Aorta (tissue), 5 donors: Measurements from ENCODE around the gene TTPAL. TPM values are rescaled to one million over a fixed set of nuclear protein-coding genes. Genes with fewer than 3 reads are reported as not detected.
"Not testable (repeated sequence)": the region's sequence is repeated elsewhere in the genome, so short reads cannot be mapped to it uniquely, and the experiment has no call there.

Experiments
- ATAC-seq: fragments of 200-7000 bp; cut with Tn5 transposase; one replicate; pipeline ENCODE4 v1.9.1; 2022; ENCODE audit warnings: moderate library complexity; ENCODE audit not compliant: low FRiP score
- DNase-seq, 2 donors: peaks; one replicate each; pipeline ENCODE4 v3.0.0-alpha.2; 2020
- H3K27ac ChIP-seq, 2 donors: one replicate each; pipeline ENCODE4 v1.5.1; 2013; ENCODE audit warnings: low read length in 2 of 2, mild to moderate bottlenecking in 2 of 2, moderate library complexity in 2 of 2, control low read depth in 1 of 2, inconsistent platforms in 1 of 2, low read depth in 1 of 2
- H3K27me3 ChIP-seq, 2 donors: one replicate each; pipeline ENCODE4 v1.6.1; 2013; ENCODE audit warnings: control low read depth in 1 of 2, low read length in 1 of 2, mild to moderate bottlenecking in 1 of 2, moderate library complexity in 1 of 2; ENCODE audit not compliant: insufficient read depth in 2 of 2, control insufficient read depth in 1 of 2
- H3K36me3 ChIP-seq, 2 donors: one replicate each; pipeline ENCODE4 v1.6.1; 2013; ENCODE audit warnings: control low read depth in 1 of 2, low read length in 1 of 2, mild to moderate bottlenecking in 1 of 2; ENCODE audit not compliant: insufficient read depth in 2 of 2, control insufficient read depth in 1 of 2
- H3K4me1 ChIP-seq, 2 donors: one replicate each; pipeline ENCODE4 v1.6.1; 2013; ENCODE audit warnings: low read length in 2 of 2, control low read depth in 1 of 2, mild to moderate bottlenecking in 1 of 2, moderate library complexity in 1 of 2; ENCODE audit not compliant: insufficient read depth in 2 of 2, control insufficient read depth in 1 of 2
- H3K4me3 ChIP-seq, 2 donors: one replicate each; pipeline ENCODE4 v1.5.1; 2013; ENCODE audit warnings: low read length in 2 of 2, control low read depth in 1 of 2, mild to moderate bottlenecking in 1 of 2
- H3K9me3 ChIP-seq: one replicate; pipeline ENCODE4 v1.6.1; 2013; ENCODE audit warnings: mild to moderate bottlenecking, low read length; ENCODE audit not compliant: control insufficient read depth
- WGBS, 2 donors: extraction: QIAGEN DNeasy Blood & Tissue Kit; methylation state at CpG; one replicate each; pipeline ENCODE4 v1.1.7; 2013; 5-methylcytosine and 5-hydroxymethylcytosine counted together
- intact Hi-C, 2 donors: fragments of 100-400 bp; cut with DNase I; formaldehyde crosslinking; loops; one replicate each; pipeline versions ENCODE4 v1.14.2 to v1.15.0; 2022
- polyA plus RNA-seq, 2 donors: library from polyadenylated mRNA; stranded (reverse); fragments of 200-250 nt; gene quantifications; one replicate each; pipeline ENCODE4 v1.2.3, GENCODE V29; 2013
- total RNA-seq, 2 donors: library from RNA; stranded (reverse); fragmentation: NEBNext Ultra II Directional; extraction: Animal tissue kit (Norgen Biotek cat#: 25700); gene quantifications; one replicate each; pipeline ENCODE4 v1.2.1, GENCODE V29; 2021
- donor health status: healthy with polysubstance abuse.
- donor health status: Bipolar disorder and iron deficiency.
- donor health status: DM: no; HTN: no; CAD: no.
- donor health status: DM: no; HTN: no; CAD: no.
- donor health status: DM: yes; HTN: yes; CAD: no.

TTPAL gene
- total and polyA plus RNA-seq, 4 donors: 1.8 to 11.8 (median 5.9) TPM

GRCh38 chr20:44471481-44471882, 4.2 kb upstream of the TTPAL start:
- Histone ChIP-seq H3K4me1 (no peaks in the 10 kb centered on the region), H3K27me3 (no peaks in the 10 kb centered on the region), H3K9me3 (no peaks in the 10 kb centered on the region), H3K36me3 (no peaks in the 10 kb centered on the region), H3K4me3 (no peak overlapping the region), H3K27ac (no peak overlapping the region)
- 57 to 61% methylated on average over 2 of the region's 2 CpGs for WGBS, 2 donors
- intact Hi-C loops: no loop called here
- DNase-seq (peak in 1 of 2 donors; percentile 10), ATAC-seq (no peak)

GRCh38 chr20:44472283-44472682, 3.4 kb upstream of the TTPAL start:
- H3K27me3 ChIP-seq, H3K9me3 ChIP-seq, H3K27ac ChIP-seq, H3K36me3 ChIP-seq, intact Hi-C loops, H3K4me3 ChIP-seq, H3K4me1 ChIP-seq, ATAC-seq: not testable (repeated sequence)
- WGBS, 2 donors: 82 to 83% methylated on average over 9 of the region's 9 CpGs
- peak in 1 of 2 donors; percentile 38 for DNase-seq

DNA sequence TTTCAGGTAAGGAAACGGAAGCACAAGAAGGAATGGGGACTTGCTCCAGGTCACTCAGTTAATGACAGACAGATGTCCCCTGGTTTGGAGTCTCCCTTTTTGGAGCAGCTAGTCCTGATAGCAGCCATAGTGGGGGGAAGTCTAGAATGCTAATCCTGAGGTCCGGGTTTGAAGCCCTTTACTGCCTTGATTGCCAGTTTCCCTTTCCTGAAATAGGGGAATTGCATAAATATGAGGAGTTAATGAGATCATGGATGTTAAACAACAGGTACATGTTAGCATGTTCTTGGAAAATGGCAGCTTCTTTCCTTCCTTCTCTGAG, 341 bp upstream of the TTPAL start:
- H3K27me3 ChIP-seq: no peaks in the 10 kb centered on the region
- no peaks in the 10 kb centered on the region for H3K9me3 ChIP-seq
- ATAC-seq (no peak), DNase-seq (no peak)
- H3K4me1 ChIP-seq: no peaks in the 10 kb centered on the region
- H3K36me3 ChIP-seq: peaks cover 0 to 2% of the 10 kb centered on the region in 2 donors
- peak overlapping the region in 1 of 2 donors; percentile 22 for H3K27ac ChIP-seq
- 7 to 10% methylated on average over 2 of the region's 2 CpGs for WGBS, 2 donors
- intact Hi-C loops: loop anchor here (5.0 kb wide), 2 partner anchors 47 to 137 kb away; partner anchors contain the start of gene SERINC3 (in 1 of the 2)
- H3K4me3 ChIP-seq: peak overlapping the region; percentile 22 to 55

- ATAC-seq: no peak
- peaks cover 0 to 5% of the 10 kb centered on the region in 2 donors for H3K36me3 ChIP-seq
- H3K27ac ChIP-seq: no peak overlapping the region
- no peak overlapping the region for H3K4me3 ChIP-seq
- WGBS, 2 donors: 83 to 85% methylated on average over 3 of the region's 3 CpGs
- no peaks in the 10 kb centered on the region for H3K27me3 ChIP-seq
- intact Hi-C loops: loop anchor here (5.0 kb wide), 2 partner anchors 45 to 135 kb away; partner anchors contain the start of gene SERINC3 (in 1 of the 2)
- DNase-seq: peak in 1 of 2 donors; percentile 60
- no peaks in the 10 kb centered on the region for H3K4me1 ChIP-seq
- H3K9me3 ChIP-seq: no peaks in the 10 kb centered on the region
Observed at GRCh38 chr20:44477151-44477550, 1.5 kb downstream of the TTPAL start.

DNA sequence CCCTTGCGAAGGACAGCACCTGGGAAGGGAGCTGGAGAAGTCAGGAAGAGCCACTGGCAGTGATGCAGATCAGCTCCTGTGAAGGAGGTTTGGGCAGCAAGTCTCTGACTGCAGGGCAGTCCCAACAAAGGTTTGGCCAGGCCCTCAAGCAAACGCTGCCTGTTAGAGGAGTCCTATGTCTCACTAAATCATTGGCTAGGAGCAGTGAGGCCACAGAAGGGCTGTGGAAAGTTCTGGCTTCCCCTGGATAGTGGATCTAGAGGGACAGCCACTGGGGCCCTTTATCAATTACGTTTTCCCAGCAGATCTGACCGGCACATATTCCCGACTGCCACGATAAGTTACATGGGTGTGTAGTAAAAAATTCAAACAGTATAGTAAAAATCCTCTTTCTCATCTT, 2.5 kb downstream of the TTPAL start:
- H3K4me1 ChIP-seq: no peaks in the 10 kb centered on the region
- no peaks in the 10 kb centered on the region for H3K27me3 ChIP-seq
- intact Hi-C loops: loop anchor here (5.0 kb wide), 2 partner anchors 44 to 134 kb away; partner anchors contain the start of gene SERINC3 (in 1 of the 2)
- peaks cover 0 to 5% of the 10 kb centered on the region in 2 donors for H3K36me3 ChIP-seq
- WGBS, 2 donors: 72% methylated on average over 6 of the region's 6 CpGs
- no peaks in the 10 kb centered on the region for H3K9me3 ChIP-seq
- H3K4me3 ChIP-seq: no peak overlapping the region
- ATAC-seq: no peak
- DNase-seq: peak in 1 of 2 donors; percentile 30
- H3K27ac ChIP-seq: no peak overlapping the region

- Histone ChIP-seq H3K27me3 (no peaks in the 10 kb centered on the region), H3K4me1 (no peaks in the 10 kb centered on the region), H3K9me3 (no peaks in the 10 kb centered on the region), H3K27ac (no peak overlapping the region), H3K4me3 (no peak overlapping the region), H3K36me3 (peaks cover 0 to 5% of the 10 kb centered on the region in 2 donors)
- 72 to 76% methylated on average over 5 of the region's 5 CpGs for whole genome bisulfite sequencing, 2 donors
- intact Hi-C loops: loop anchor here (5.0 kb wide), 2 partner anchors 43 to 133 kb away; partner anchors contain the start of gene SERINC3 (in 1 of the 2)
- DNase-seq (no peak), ATAC-seq (no peak)
Observed at GRCh38 chr20:44479643-44480042, 4.0 kb downstream of the TTPAL start.

DNA sequence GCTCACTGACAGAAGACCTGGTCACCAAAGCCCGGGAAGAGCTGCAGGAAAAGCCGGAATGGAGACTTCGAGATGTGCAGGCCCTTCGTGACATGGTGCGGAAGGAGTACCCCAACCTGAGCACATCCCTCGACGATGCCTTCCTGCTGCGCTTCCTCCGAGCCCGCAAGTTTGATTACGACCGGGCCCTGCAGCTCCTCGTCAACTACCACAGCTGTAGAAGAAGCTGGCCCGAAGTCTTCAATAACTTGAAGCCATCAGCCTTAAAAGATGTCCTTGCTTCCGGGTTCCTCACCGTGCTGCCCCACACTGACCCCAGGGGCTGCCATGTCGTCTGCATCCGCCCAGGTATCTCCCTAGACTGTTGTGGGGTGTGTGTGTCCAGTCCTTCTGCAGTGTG, 4.4 kb downstream of the TTPAL start:
- WGBS, 2 donors: 93 to 94% methylated on average over 18 of the region's 18 CpGs
- H3K27ac ChIP-seq: no peak overlapping the region
- H3K27me3 ChIP-seq: no peaks in the 10 kb centered on the region
- peaks cover 0 to 5% of the 10 kb centered on the region in 2 donors for H3K36me3 ChIP-seq
- no peaks in the 10 kb centered on the region for H3K9me3 ChIP-seq
- H3K4me1 ChIP-seq: no peaks in the 10 kb centered on the region
- ATAC-seq: no peak
- intact Hi-C loops: no loop called here
- no peak for DNase-seq
- no peak overlapping the region for H3K4me3 ChIP-seq

DNA sequence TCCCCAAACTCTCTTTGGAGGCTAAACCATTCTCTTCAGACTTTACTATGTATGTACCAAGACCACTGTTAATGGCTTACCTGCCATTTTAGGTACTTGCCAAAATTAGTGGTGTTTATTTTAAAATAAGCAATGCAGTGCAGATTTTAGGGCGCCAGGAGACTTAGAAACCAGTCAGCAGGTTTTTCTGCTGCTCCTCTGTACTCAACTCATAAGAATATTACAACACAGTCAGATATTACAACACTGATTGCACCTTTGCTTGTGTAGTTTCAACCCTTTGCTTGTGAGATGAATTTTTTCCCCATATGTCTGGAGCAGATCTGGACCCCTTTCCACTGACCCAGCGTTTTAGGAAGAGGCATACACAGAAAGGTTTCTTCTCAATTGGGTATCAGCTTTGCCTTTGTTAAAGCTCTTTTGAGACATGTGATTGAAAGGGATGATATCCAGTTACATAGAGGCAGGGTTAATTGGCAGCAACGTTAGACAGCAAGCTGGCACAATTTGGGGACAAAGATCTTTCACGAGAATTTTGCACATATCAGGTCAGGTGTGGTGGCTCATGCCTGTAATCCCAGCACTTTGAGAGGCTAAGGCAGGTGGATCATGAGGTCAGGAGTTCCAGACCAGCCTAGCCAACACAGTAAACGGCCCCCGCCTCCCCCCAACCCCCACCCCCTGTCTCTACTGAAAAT, 6.2 kb downstream of the TTPAL start:
- Histone ChIP-seq H3K9me3 (no peaks in the 10 kb centered on the region), H3K4me3 (no peak overlapping the region), H3K36me3 (peaks cover 0 to 5% of the 10 kb centered on the region in 2 donors), H3K27ac (no peak overlapping the region), H3K4me1 (no peaks in the 10 kb centered on the region), H3K27me3 (no peaks in the 10 kb centered on the region)
- intact Hi-C loops: no loop called here
- WGBS, 2 donors: 74 to 80% methylated on average over 6 of the region's 6 CpGs
- DNase-seq: no peak
- no peak for ATAC-seq

DNA sequence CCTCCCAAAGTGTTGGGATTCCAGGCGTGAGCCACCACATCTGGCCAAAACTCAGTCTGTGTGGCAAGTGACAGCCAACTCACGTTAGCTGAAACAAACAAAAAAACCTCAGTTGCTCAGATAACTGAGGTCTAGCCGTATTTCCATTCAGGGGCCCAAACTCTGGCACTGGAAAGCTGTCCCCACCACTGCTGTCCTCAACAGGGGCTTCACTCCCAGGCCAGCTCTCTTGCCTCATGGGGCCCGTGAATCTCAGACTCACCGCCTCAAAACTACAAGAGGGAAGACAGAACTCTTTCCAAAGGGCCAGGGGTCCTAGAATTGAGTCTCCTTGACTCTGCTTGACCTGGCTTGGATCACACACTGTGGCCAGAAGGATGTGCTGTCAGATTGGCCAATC, 7.4 kb downstream of the TTPAL start:
- Histone ChIP-seq H3K27me3 (no peaks in the 10 kb centered on the region), H3K27ac (no peak overlapping the region), H3K9me3 (no peaks in the 10 kb centered on the region), H3K36me3 (peaks cover 0 to 5% of the 10 kb centered on the region in 2 donors), H3K4me3 (no peak overlapping the region), H3K4me1 (no peaks in the 10 kb centered on the region)
- ATAC-seq (no peak), DNase-seq (no peak)
- 88% methylated on average over 5 of the region's 5 CpGs for WGBS, 2 donors
- intact Hi-C loops: no loop called here
